ENCODE measurements around the gene PTOV1. TPM values are rescaled to one million over a fixed set of nuclear protein-coding genes. Genes with fewer than 3 reads are reported as not detected.

PTOV1 gene
- total and polyA plus RNA-seq, 10 of the 15 experiments (the other 5 are each of a cell fraction or from before 2014, with no cell fraction given): 3.2 to 83.5 (median 22.3) TPM

- H3K9me3 ChIP-seq (replicated peaks; ENCODE audit: control insufficient read depth, insufficient read depth, low read length): peaks cover 5% of the 10 kb centered on the region; the same call in 2 of the 3 replicates
- H3K4me1 ChIP-seq (ENCODE audit: control insufficient read depth, insufficient read depth, low read length): peaks cover 26% of the 10 kb centered on the region
- 16% methylated on average over 56 of the region's 78 CpGs for WGBS (ENCODE audit: insufficient coverage, insufficient replicate concordance, low lambda C conversion rate, missing lambda C conversion rate)
- peak overlapping the region; percentile 94 for H3K4me2 ChIP-seq (ENCODE audit: control insufficient read depth, insufficient read depth)
- intact Hi-C loops (cut with micrococcal nuclease; ENCODE audit: unreplicated experiment) (loop anchor here (2.0 kb wide), 2 partner anchors 25 to 39 kb away; partner anchors contain the start of genes AKT1S1, FUZ and TBC1D17), in situ Hi-C loops (cut with MboI) (no loop called here)
- SMC1A ChIA-PET (ENCODE audit: uncharacterized antibody, unreplicated experiment): interaction anchor here (1.2 to 1.6 kb wide), 3 partner anchors 14 to 85 kb away, joined by 4 to 5 read pairs (median 5); no protein-coding TSS in a partner anchor
- H3K27ac ChIP-seq (ENCODE audit: control insufficient read depth, insufficient read depth): peak overlapping the region; percentile 64; the same call in 1 of the 2 replicates
- H3K9ac ChIP-seq (ENCODE audit: control insufficient read depth, insufficient read depth, low read length): no peak overlapping the region; the same call in 1 of the 2 replicates
- H4K20me1 ChIP-seq (ENCODE audit: control insufficient read depth, insufficient read depth): no peaks in the 10 kb centered on the region
- DNase-seq (ENCODE audit: low read depth, low spot score) (no peak), FAIRE-seq (no peak), ATAC-seq (no peak)
- H3K36me3 ChIP-seq (ENCODE audit: control insufficient read depth in 2 of 2, insufficient read depth in 2 of 2, low read length in 1 of 2): peaks cover 0 to 1% of the 10 kb centered on the region in 2 experiments; a peak in 1 of 4 replicates
- CTCF ChIA-PET: interaction anchor here (2.1 kb wide), 1 partner anchor 18 kb away, joined by 6 read pairs; no protein-coding TSS in a partner anchor
- POLR2A ChIA-PET: interaction anchor here (0.6 to 2.4 kb wide), 3 partner anchors 17 to 75 kb away, joined by 3 to 25 read pairs (median 11); partner anchors contain the start of gene MED25
- H3K27me3 ChIP-seq (replicated peaks in 1 of 2; ENCODE audit: control insufficient read depth in 2 of 2, insufficient read depth in 2 of 2, low read length in 1 of 2): no peaks in the 10 kb centered on the region
- no TSS peak for BruUV-seq (replicated peaks)
- RAD21 ChIA-PET (ENCODE audit: unreplicated experiment): interaction anchor here (0.6 kb wide), 1 partner anchor 38 kb away, joined by 3 read pairs; no protein-coding TSS in a partner anchor
- H3K79me2 ChIP-seq (ENCODE audit: control insufficient read depth, insufficient read depth, low read length): peaks cover 6% of the 10 kb centered on the region
- peak overlapping the region; percentile 71 for H3K4me3 ChIP-seq
- H2AFZ ChIP-seq (ENCODE audit: control insufficient read depth, low read depth, low read length): no peak overlapping the region; the same call in 1 of the 2 replicates
- TF ChIP-seq JUNB (IDR thresholded peaks at IDR 0.05): no peak
- TF ChIP-seq, protein P1, sequence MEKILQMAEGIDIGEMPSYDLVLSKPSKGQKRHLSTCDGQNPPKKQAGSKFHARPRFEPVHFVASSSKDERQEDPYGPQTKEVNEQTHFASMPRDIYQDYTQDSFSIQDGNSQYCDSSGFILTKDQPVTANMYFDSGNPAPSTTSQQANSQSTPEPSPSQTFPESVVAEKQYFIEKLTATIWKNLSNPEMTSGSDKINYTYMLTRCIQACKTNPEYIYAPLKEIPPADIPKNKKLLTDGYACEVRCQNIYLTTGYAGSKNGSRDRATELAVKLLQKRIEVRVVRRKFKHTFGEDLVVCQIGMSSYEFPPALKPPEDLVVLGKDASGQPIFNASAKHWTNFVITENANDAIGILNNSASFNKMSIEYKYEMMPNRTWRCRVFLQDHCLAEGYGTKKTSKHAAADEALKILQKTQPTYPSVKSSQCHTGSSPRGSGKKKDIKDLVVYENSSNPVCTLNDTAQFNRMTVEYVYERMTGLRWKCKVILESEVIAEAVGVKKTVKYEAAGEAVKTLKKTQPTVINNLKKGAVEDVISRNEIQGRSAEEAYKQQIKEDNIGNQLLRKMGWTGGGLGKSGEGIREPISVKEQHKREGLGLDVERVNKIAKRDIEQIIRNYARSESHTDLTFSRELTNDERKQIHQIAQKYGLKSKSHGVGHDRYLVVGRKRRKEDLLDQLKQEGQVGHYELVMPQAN (conservative IDR thresholded peaks at IDR 0.05): 0 out of 2 replicates have a peak, but pooled peaks have one; percentile 14
- TF ChIP-seq SREBF1 (IDR thresholded peaks at IDR 0.05; ENCODE audit: low read length): no peak
- no peak for TF ChIP-seq SIX5 (IDR thresholded peaks at IDR 0.05; ENCODE audit: low read depth, low read length, severe bottlenecking)
- no peak for TF ChIP-seq SMC3 (IDR thresholded peaks at IDR 0.05; ENCODE audit: borderline replicate concordance, low read length)
- no peak for TF ChIP-seq GABPA (IDR thresholded peaks at IDR 0.05; ENCODE audit: low read depth)
- TF ChIP-seq, protein P2, sequence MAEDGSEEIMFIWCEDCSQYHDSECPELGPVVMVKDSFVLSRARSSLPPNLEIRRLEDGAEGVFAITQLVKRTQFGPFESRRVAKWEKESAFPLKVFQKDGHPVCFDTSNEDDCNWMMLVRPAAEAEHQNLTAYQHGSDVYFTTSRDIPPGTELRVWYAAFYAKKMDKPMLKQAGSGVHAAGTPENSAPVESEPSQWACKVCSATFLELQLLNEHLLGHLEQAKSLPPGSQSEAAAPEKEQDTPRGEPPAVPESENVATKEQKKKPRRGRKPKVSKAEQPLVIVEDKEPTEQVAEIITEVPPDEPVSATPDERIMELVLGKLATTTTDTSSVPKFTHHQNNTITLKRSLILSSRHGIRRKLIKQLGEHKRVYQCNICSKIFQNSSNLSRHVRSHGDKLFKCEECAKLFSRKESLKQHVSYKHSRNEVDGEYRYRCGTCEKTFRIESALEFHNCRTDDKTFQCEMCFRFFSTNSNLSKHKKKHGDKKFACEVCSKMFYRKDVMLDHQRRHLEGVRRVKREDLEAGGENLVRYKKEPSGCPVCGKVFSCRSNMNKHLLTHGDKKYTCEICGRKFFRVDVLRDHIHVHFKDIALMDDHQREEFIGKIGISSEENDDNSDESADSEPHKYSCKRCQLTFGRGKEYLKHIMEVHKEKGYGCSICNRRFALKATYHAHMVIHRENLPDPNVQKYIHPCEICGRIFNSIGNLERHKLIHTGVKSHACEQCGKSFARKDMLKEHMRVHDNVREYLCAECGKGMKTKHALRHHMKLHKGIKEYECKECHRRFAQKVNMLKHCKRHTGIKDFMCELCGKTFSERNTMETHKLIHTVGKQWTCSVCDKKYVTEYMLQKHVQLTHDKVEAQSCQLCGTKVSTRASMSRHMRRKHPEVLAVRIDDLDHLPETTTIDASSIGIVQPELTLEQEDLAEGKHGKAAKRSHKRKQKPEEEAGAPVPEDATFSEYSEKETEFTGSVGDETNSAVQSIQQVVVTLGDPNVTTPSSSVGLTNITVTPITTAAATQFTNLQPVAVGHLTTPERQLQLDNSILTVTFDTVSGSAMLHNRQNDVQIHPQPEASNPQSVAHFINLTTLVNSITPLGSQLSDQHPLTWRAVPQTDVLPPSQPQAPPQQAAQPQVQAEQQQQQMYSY (CRISPR knock-in tag; IDR thresholded peaks at IDR 0.05): no peak
- no peak for TF ChIP-seq SMAD1 (IDR thresholded peaks at IDR 0.05; ENCODE audit: low read depth, partially characterized antibody)
- peak; percentile 68; the same call in 1 of the 2 replicates for TF ChIP-seq HSF1 (IDR thresholded peaks at IDR 0.05; ENCODE audit: low read depth, low read length)
- TF ChIP-seq, protein P3, sequence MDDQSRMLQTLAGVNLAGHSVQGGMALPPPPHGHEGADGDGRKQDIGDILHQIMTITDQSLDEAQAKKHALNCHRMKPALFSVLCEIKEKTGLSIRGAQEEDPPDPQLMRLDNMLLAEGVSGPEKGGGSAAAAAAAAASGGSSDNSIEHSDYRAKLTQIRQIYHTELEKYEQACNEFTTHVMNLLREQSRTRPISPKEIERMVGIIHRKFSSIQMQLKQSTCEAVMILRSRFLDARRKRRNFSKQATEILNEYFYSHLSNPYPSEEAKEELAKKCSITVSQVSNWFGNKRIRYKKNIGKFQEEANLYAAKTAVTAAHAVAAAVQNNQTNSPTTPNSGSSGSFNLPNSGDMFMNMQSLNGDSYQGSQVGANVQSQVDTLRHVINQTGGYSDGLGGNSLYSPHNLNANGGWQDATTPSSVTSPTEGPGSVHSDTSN (IDR thresholded peaks at IDR 0.05; ENCODE audit: insufficient replicate concordance, low read depth, low read length): peak; percentile 14
- no peak for TF ChIP-seq MLLT1 (IDR thresholded peaks at IDR 0.05)
These were observed 699 bp downstream of the PTOV1 start for GRCh38 chr19:49851456-49852259.

All from GM12878 (cell line).